ENCODE results near the gene ACOT8.

The ACOT8 gene

GRCh38 chr20:45850238-45850637 is 7.0 kb downstream of the ACOT8 start:
- no peak for DNase-seq
- peak overlapping the region; percentile 23 for H3K27ac Mint-ChIP-seq
- H3K4me3 Mint-ChIP-seq, result no peak overlapping the region
- H3K4me1 Mint-ChIP-seq (ENCODE audit: low read depth), result peaks cover 19% of the 10 kb centered on the region
- peaks cover 77% of the 10 kb centered on the region for H3K36me3 Mint-ChIP-seq (ENCODE audit: low read depth)
- no peaks in the 10 kb centered on the region for H3K27me3 Mint-ChIP-seq
- H3K9me3 Mint-ChIP-seq, result no peaks in the 10 kb centered on the region

- Mint-ChIP-seq H3K36me3 (ENCODE audit: low read depth) (peaks cover 75% of the 10 kb centered on the region), H3K27ac (no peak overlapping the region), H3K9me3 (no peaks in the 10 kb centered on the region), H3K4me1 (ENCODE audit: low read depth) (peaks cover 9% of the 10 kb centered on the region), H3K4me3 (no peak overlapping the region), H3K27me3 (no peaks in the 10 kb centered on the region)
- DNase-seq, result no peak
These were observed 8.1 kb downstream of the ACOT8 start for GRCh38 chr20:45848969-45849582.

GRCh38 chr20:45848421-45848820 is 8.8 kb downstream of the ACOT8 start:
- no peak overlapping the region for H3K27ac Mint-ChIP-seq
- peaks cover 5% of the 10 kb centered on the region for H3K4me1 Mint-ChIP-seq (ENCODE audit: low read depth)
- peaks cover 75% of the 10 kb centered on the region for H3K36me3 Mint-ChIP-seq (ENCODE audit: low read depth)

GRCh38 chr20:45845452-45845851 is 11.7 kb downstream of the ACOT8 start:
- Mint-ChIP-seq H3K9me3 (no peaks in the 10 kb centered on the region), H3K36me3 (ENCODE audit: low read depth) (peaks cover 71% of the 10 kb centered on the region), H3K4me3 (no peak overlapping the region), H3K4me1 (ENCODE audit: low read depth) (no peaks in the 10 kb centered on the region), H3K27ac (no peak overlapping the region), H3K27me3 (no peaks in the 10 kb centered on the region)
- no peak for DNase-seq

More at GRCh38 chr20:45848421-45848820, 8.8 kb downstream of the ACOT8 start:
- Mint-ChIP-seq H3K27me3 (no peaks in the 10 kb centered on the region), H3K4me3 (no peak overlapping the region), H3K9me3 (no peaks in the 10 kb centered on the region)
- no peak for DNase-seq

GRCh38 chr20:45843506-45843905 is 13.7 kb downstream of the ACOT8 start:
- H3K9me3 Mint-ChIP-seq, result no peaks in the 10 kb centered on the region
- H3K27ac Mint-ChIP-seq, result no peak overlapping the region
- H3K27me3 Mint-ChIP-seq, result no peaks in the 10 kb centered on the region
- no peaks in the 10 kb centered on the region for H3K4me1 Mint-ChIP-seq (ENCODE audit: low read depth)
- H3K36me3 Mint-ChIP-seq (ENCODE audit: low read depth), result peaks cover 60% of the 10 kb centered on the region
- no peak for DNase-seq
- H3K4me3 Mint-ChIP-seq, result no peak overlapping the region

GRCh38 chr20:45842169-45842812 is 14.9 kb downstream of the ACOT8 start:
- Mint-ChIP-seq H3K27me3 (no peaks in the 10 kb centered on the region), H3K36me3 (ENCODE audit: low read depth) (peaks cover 53% of the 10 kb centered on the region), H3K9me3 (no peaks in the 10 kb centered on the region), H3K27ac (no peak overlapping the region), H3K4me1 (ENCODE audit: low read depth) (no peaks in the 10 kb centered on the region), H3K4me3 (no peak overlapping the region)
- no peak for DNase-seq

- no peak for DNase-seq
- no peak overlapping the region for H3K27ac Mint-ChIP-seq
- H3K9me3 Mint-ChIP-seq, result no peaks in the 10 kb centered on the region
- no peak overlapping the region for H3K4me3 Mint-ChIP-seq
- H3K27me3 Mint-ChIP-seq, result no peaks in the 10 kb centered on the region
- peaks cover 49% of the 10 kb centered on the region for H3K36me3 Mint-ChIP-seq (ENCODE audit: low read depth)
- H3K4me1 Mint-ChIP-seq (ENCODE audit: low read depth), result no peaks in the 10 kb centered on the region
These were observed 15.6 kb downstream of the ACOT8 start for GRCh38 chr20:45841407-45842129.

- no peak overlapping the region for H3K27ac Mint-ChIP-seq
- peaks cover 41% of the 10 kb centered on the region for H3K36me3 Mint-ChIP-seq (ENCODE audit: low read depth)
- H3K27me3 Mint-ChIP-seq, result no peaks in the 10 kb centered on the region
These were observed 16.4 kb downstream of the ACOT8 start for GRCh38 chr20:45840700-45841198.

GRCh38 chr20:45836841-45837240 is 20.4 kb downstream of the ACOT8 start:
- Mint-ChIP-seq H3K9me3 (no peaks in the 10 kb centered on the region), H3K27ac (no peak overlapping the region), H3K4me3 (no peak overlapping the region), H3K36me3 (ENCODE audit: low read depth) (peaks cover 6% of the 10 kb centered on the region), H3K4me1 (ENCODE audit: low read depth) (peaks cover 12% of the 10 kb centered on the region), H3K27me3 (no peaks in the 10 kb centered on the region)
- no peak for DNase-seq

More at GRCh38 chr20:45840700-45841198, 16.4 kb downstream of the ACOT8 start:
- H3K4me1 Mint-ChIP-seq (ENCODE audit: low read depth), result no peaks in the 10 kb centered on the region
- H3K4me3 Mint-ChIP-seq, result no peak overlapping the region
- no peaks in the 10 kb centered on the region for H3K9me3 Mint-ChIP-seq
- DNase-seq, result no peak

GRCh38 chr20:45835825-45836224 is 21.4 kb downstream of the ACOT8 start:
- Mint-ChIP-seq H3K4me1 (ENCODE audit: low read depth) (peaks cover 12% of the 10 kb centered on the region), H3K4me3 (no peak overlapping the region), H3K9me3 (no peaks in the 10 kb centered on the region), H3K27ac (no peak overlapping the region), H3K27me3 (no peaks in the 10 kb centered on the region), H3K36me3 (ENCODE audit: low read depth) (no peaks in the 10 kb centered on the region)
- no peak for DNase-seq

- H3K27ac Mint-ChIP-seq, result no peak overlapping the region
- no peak overlapping the region for H3K4me3 Mint-ChIP-seq
- H3K36me3 Mint-ChIP-seq (ENCODE audit: low read depth), result no peaks in the 10 kb centered on the region
- peaks cover 12% of the 10 kb centered on the region for H3K4me1 Mint-ChIP-seq (ENCODE audit: low read depth)
- no peaks in the 10 kb centered on the region for H3K27me3 Mint-ChIP-seq
- H3K9me3 Mint-ChIP-seq, result no peaks in the 10 kb centered on the region
- DNase-seq, result no peak
These were observed 21.8 kb downstream of the ACOT8 start for GRCh38 chr20:45835329-45835765.

GRCh38 chr20:45834797-45835161 is 22.4 kb downstream of the ACOT8 start:
- Mint-ChIP-seq H3K9me3 (no peaks in the 10 kb centered on the region), H3K4me1 (ENCODE audit: low read depth) (peaks cover 12% of the 10 kb centered on the region), H3K27ac (no peak overlapping the region), H3K27me3 (no peaks in the 10 kb centered on the region), H3K36me3 (ENCODE audit: low read depth) (no peaks in the 10 kb centered on the region), H3K4me3 (peak overlapping the region; percentile 71)
- DNase-seq, result no peak

GRCh38 chr20:45833883-45834796 is 23.1 kb downstream of the ACOT8 start:
- H3K27ac Mint-ChIP-seq, result no peak overlapping the region
- H3K4me3 Mint-ChIP-seq, result peak overlapping the region; percentile 71
- H3K4me1 Mint-ChIP-seq (ENCODE audit: low read depth), result peaks cover 12% of the 10 kb centered on the region
- H3K27me3 Mint-ChIP-seq, result no peaks in the 10 kb centered on the region
- no peaks in the 10 kb centered on the region for H3K9me3 Mint-ChIP-seq
- peak; percentile 74 for DNase-seq
- no peaks in the 10 kb centered on the region for H3K36me3 Mint-ChIP-seq (ENCODE audit: low read depth)
